Measurements from ENCODE around the gene PHF12. TPM values are rescaled to one million over a fixed set of nuclear protein-coding genes. Genes with fewer than 3 reads are reported as not detected.

The PHF12 gene
- total and polyA plus RNA-seq, 2 of the 8 experiments (the other 6 are each of a cell fraction or from before 2014, with no cell fraction given) = 38.8 to 65.7 TPM

DNA sequence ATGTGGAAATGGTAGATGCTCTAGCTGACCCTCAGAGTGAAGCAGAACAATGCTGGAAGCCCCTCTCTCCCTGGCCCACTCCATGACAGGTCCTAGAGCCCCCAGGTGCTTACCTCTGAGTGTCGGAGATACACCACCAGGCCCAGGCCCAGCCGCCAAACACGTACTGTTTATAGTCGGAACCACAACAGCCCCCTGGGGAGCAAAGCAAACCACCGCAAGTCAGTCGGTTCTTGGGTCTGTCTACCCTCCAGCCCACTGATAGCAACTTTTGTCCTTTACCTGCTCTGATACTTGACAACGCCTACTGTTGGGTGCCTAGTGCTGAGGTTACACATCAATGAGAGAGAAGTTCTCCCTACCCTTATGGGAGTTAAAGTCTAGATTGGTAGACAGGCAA is 62.5 kb downstream of the PHF12 start:
- ChIA-PET CTCF (ENCODE audit: partially characterized antibody) (interaction anchor here (1.0 to 3.0 kb wide), 3 partner anchors 13 to 162 kb away, joined by 4 to 10 read pairs (median 6); no protein-coding TSS in a partner anchor), POLR2A (ENCODE audit: partially characterized antibody) (interaction anchor here (1.3 to 2.7 kb wide), 6 partner anchors 8 to 128 kb away, joined by 3 to 19 read pairs (median 6); partner anchors contain the start of genes ERAL1 and FLOT2)
- Histone ChIP-seq H3K56ac (replicated peaks; ENCODE audit: insufficient read length, low read depth, low read length) (no peak overlapping the region), H3K9me3 (ENCODE audit: insufficient read depth in 2 of 2, low read depth in 1 of 2, low read length in 1 of 2) (no peaks in the 10 kb centered on the region), H2BK15ac (ENCODE audit: low read length) (no peak overlapping the region), H2BK20ac (ENCODE audit: low read length) (no peak overlapping the region), H4K91ac (replicated peaks; ENCODE audit: insufficient read length, low read length) (no peak overlapping the region), H3K4me1 (replicated peaks in 1 of 4; ENCODE audit: control insufficient read depth in 3 of 4, insufficient read depth in 4 of 4, low read length in 3 of 4) (peaks cover 0 to 3% (median under 1%) of the 10 kb centered on the region in 4 experiments; a peak in 3 of 7 replicates), H3K4me3 (ENCODE audit: extremely low read depth in 1 of 4, insufficient read depth in 2 of 4, low read depth in 3 of 4, low read length in 4 of 4) (no peak overlapping the region), H2BK12ac (ENCODE audit: low read depth, low read length) (no peak overlapping the region), H2BK5ac (ENCODE audit: low read depth, low read length) (no peak overlapping the region), H2AFZ (ENCODE audit: low read length) (no peak overlapping the region), H3K79me1 (ENCODE audit: low read depth, low read length) (peaks cover 3% of the 10 kb centered on the region; the same call in 1 of the 2 replicates), H4K20me1 (replicated peaks in 1 of 2; ENCODE audit: control insufficient read depth in 1 of 2, insufficient read depth in 2 of 2, low read length in 2 of 2) (peaks cover 6 to 9% of the 10 kb centered on the region in 2 experiments), H3K14ac (ENCODE audit: insufficient read length) (no peak overlapping the region), H3K23me2 (ENCODE audit: low read depth, low read length) (peaks cover 2% of the 10 kb centered on the region; the same call in 1 of the 2 replicates), H2BK120ac (replicated peaks; ENCODE audit: low read depth, low read length) (no peak overlapping the region), H3K4ac (replicated peaks; ENCODE audit: insufficient read length, low read depth, low read length) (no peak overlapping the region), H3K27ac (ENCODE audit: low read depth, low read length) (no peak overlapping the region), H3K18ac (ENCODE audit: extremely low read depth, low read length) (no peak overlapping the region), H3K27me3 (replicated peaks in 1 of 4; ENCODE audit: control insufficient read depth in 3 of 4, extremely low read depth in 1 of 4, insufficient read depth in 3 of 4, low read length in 3 of 4) (no peaks in the 10 kb centered on the region), H3K9ac (replicated peaks in 1 of 4; ENCODE audit: extremely low read depth in 1 of 4, low read depth in 3 of 4, low read length in 3 of 4) (no peak overlapping the region), H3K79me2 (ENCODE audit: control insufficient read depth in 1 of 2, insufficient read depth in 2 of 2, low read length in 2 of 2) (0 out of 4 replicates have a peak, but pooled peaks cover 0 to 6% of the 10 kb centered on the region in 2 experiments), H3K36me3 (ENCODE audit: control insufficient read depth in 2 of 4, insufficient read depth in 4 of 4, low read length in 3 of 4) (peaks cover 0 to 7% (median 0%) of the 10 kb centered on the region in 4 experiments; a peak in 3 of 8 replicates), H3K23ac (ENCODE audit: insufficient read length) (no peak overlapping the region), H2AK5ac (ENCODE audit: low read depth, low read length) (no peak overlapping the region), H4K5ac (ENCODE audit: insufficient read length, low read depth, low read length) (no peak overlapping the region), H4K8ac (ENCODE audit: extremely low read depth, insufficient read depth, low read length) (no peak overlapping the region), H3K4me2 (ENCODE audit: insufficient read depth in 1 of 2, low read depth in 2 of 2, low read length in 2 of 2) (no peak overlapping the region)
- FAIRE-seq = no peak
- TF ChIP-seq HDAC2 (IDR thresholded peaks at IDR 0.05; ENCODE audit: borderline replicate concordance in 1 of 2, low read depth in 2 of 2, low read length in 2 of 2) (no peak), BCL11A (IDR thresholded peaks at IDR 0.05; ENCODE audit: low read depth in 2 of 2, low read length in 2 of 2) (no peak), SP1 (IDR thresholded peaks at IDR 0.05; ENCODE audit: low read depth, low read length) (no peak), CTBP2 (IDR thresholded peaks at IDR 0.05; ENCODE audit: borderline replicate concordance, insufficient read depth, insufficient read length, low read length) (no peak), TCF12 (IDR thresholded peaks at IDR 0.05; ENCODE audit: low read depth, low read length) (no peak)
- no peak for DNase-seq (ENCODE audit: low read depth in 1 of 2, low spot score in 2 of 2)
- WGBS, 2 experiments (ENCODE audit: extremely low coverage in 1 of 2, insufficient coverage in 1 of 2, insufficient read length in 1 of 2, insufficient replicate concordance in 2 of 2, low coverage in 1 of 2, low lambda C conversion rate in 2 of 2, missing lambda C conversion rate in 1 of 2) = 88% methylated on average over 7 of the region's 7 CpGs; no CpG with 5 or more reads in 1 of the 2 experiments
